Activated naive CD4-positive, alpha-beta T cell treated with anti-CD3 and anti-CD28 coated beads for 36 hours (primary cell): ENCODE results near the gene UGT2B11. TPM values are rescaled to one million over a fixed set of nuclear protein-coding genes. Genes with fewer than 3 reads are reported as not detected.
"Not testable (repeated sequence)": the region's sequence is repeated elsewhere in the genome, so short reads cannot be mapped to it uniquely, and the experiment has no call there.

ENCODE experiments used
- CTCF ChIA-PET: fragments of 350-600 bp; sonication (Branson Sonifier 250); formaldehyde crosslinking; loops from one replicate; lab custom pipeline; 2021; ENCODE audit warnings: antibody characterized with exemption; lab: Charles Lee
- DNase-seq: peaks from one replicate; pipeline ENCODE4 v3.0.0-alpha.2; 2020
- H3K27ac Mint-ChIP-seq: one replicate; pipeline ENCODE4 v1.8.0; 2021; ENCODE audit warnings: mild to moderate bottlenecking, mixed read lengths
- H3K27me3 Mint-ChIP-seq: one replicate; pipeline ENCODE4 v1.8.0; 2021; ENCODE audit warnings: low read depth, mixed read lengths
- H3K36me3 Mint-ChIP-seq: one replicate; pipeline ENCODE4 v1.8.0; 2021; ENCODE audit warnings: low read depth, mixed read lengths
- H3K4me1 Mint-ChIP-seq: one replicate; pipeline ENCODE4 v1.8.0; 2021; ENCODE audit warnings: low read depth, mixed read lengths
- H3K4me3 Mint-ChIP-seq: one replicate; pipeline ENCODE4 v1.8.0; 2021; ENCODE audit warnings: mild to moderate bottlenecking, moderate library complexity, mixed read lengths
- H3K9me3 Mint-ChIP-seq: one replicate; pipeline ENCODE4 v1.8.0; 2021; ENCODE audit warnings: mixed read lengths
- intact Hi-C: fragments of 100-400 bp; cut with micrococcal nuclease; formaldehyde crosslinking; loops from one replicate; pipeline ENCODE4 v1.15.1; 2023
- total RNA-seq, 2 experiments: library from RNA; stranded (reverse); gene quantifications; one replicate each; pipeline ENCODE4 v1.2.3, GENCODE V29; 2021

Gene UGT2B11
- total RNA-seq: not detected

- intact Hi-C loops: no loop called here
- Mint-ChIP-seq H3K36me3 (no peaks in the 10 kb centered on the region), H3K9me3 (no peaks in the 10 kb centered on the region), H3K27ac (no peak within 1 kb of the TSS), H3K27me3 (no peaks in the 10 kb centered on the region), H3K4me1 (no peaks in the 10 kb centered on the region), H3K4me3 (no peak within 1 kb of the TSS)
- CTCF ChIA-PET: no interaction called here
- DNase-seq: no peak
These were observed at the start of gene UGT2B11 for GRCh38 chr4:69214716-69215115. UGT2B11 (minus strand) TSS chr4:69214748; CDS start chr4:69214722, 26 bp downstream.

DNA sequence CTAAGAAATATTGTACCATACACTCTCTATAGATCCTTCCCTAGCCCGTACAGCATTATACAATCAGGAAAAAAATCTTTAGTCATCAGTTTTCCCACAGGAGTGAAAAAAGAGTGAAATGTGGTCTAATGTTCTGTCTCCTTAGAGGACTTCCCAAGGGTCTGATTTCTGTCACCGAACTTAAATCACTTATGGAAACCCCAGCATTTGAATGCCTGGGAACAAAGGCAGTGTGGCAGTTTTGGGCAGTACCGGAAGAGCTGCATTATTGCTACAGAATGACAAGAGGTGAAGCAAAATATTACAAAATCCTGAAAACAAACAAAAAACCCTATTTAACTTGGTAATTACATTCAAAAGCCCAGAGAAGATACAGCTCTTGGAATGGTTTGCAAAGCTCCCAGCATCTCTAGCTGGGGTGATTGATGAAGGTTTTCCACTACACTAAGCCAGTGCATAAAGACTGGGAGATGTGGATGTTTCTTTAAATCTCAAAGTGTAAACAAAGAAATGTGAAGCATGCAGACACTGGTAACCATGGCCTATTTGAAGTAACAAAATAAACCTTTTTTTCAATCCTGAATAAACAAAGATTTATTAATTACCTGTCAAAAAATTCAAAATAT, 38.7 kb upstream of the UGT2B11 start:
- H3K27me3 Mint-ChIP-seq, DNase-seq, H3K9me3 Mint-ChIP-seq, intact Hi-C loops, H3K4me1 Mint-ChIP-seq, CTCF ChIA-PET, H3K36me3 Mint-ChIP-seq, H3K4me3 Mint-ChIP-seq, H3K27ac Mint-ChIP-seq: not testable (repeated sequence)

GRCh38 chr4:69250884-69251283, 36.3 kb upstream of the UGT2B11 start:
- H3K4me1 Mint-ChIP-seq, DNase-seq, H3K27ac Mint-ChIP-seq, H3K27me3 Mint-ChIP-seq, H3K9me3 Mint-ChIP-seq, CTCF ChIA-PET, H3K4me3 Mint-ChIP-seq, intact Hi-C loops, H3K36me3 Mint-ChIP-seq: not testable (repeated sequence)

DNA sequence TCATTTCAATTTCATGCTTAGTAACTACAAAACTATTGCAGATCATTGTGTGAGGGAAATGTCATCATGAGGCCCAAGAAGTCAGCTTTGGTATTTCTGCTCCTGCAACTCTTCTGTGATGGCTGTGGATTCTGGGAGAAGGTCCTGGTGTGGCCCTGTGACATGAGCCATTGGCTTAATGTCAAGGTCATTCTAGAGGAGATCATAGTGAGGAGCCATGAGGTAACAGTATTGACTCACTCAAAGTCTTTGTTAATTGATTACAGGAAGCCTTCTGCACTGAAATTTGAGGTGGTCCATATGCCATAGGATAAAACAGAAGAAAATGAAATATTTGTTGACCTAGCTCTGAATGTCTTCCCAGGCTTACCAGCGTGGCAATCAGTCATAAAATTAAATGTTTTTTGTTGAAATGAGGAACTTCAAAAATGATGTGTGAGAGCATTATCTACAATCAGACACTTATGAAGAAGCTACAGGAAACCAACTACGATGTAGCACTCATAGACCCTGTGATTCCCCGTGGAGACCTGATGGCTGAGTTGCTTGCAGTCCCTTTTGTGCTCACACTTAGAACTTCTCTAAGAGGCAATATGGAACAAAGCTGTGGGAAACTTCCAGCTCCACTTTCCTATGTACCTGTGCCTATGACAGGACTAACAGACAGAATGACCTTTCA, 28.2 kb upstream of the UGT2B11 start:
- CTCF ChIA-PET, H3K4me1 Mint-ChIP-seq, H3K27ac Mint-ChIP-seq, H3K36me3 Mint-ChIP-seq, H3K4me3 Mint-ChIP-seq, H3K27me3 Mint-ChIP-seq, DNase-seq, intact Hi-C loops: not testable (repeated sequence)
- H3K9me3 Mint-ChIP-seq: peaks cover 11% of the 10 kb centered on the region

- H3K4me1 Mint-ChIP-seq, H3K9me3 Mint-ChIP-seq, intact Hi-C loops, H3K27me3 Mint-ChIP-seq, CTCF ChIA-PET, H3K36me3 Mint-ChIP-seq, DNase-seq, H3K27ac Mint-ChIP-seq, H3K4me3 Mint-ChIP-seq: not testable (repeated sequence)
These were observed 27.2 kb upstream of the UGT2B11 start for GRCh38 chr4:69241746-69242145.

DNA sequence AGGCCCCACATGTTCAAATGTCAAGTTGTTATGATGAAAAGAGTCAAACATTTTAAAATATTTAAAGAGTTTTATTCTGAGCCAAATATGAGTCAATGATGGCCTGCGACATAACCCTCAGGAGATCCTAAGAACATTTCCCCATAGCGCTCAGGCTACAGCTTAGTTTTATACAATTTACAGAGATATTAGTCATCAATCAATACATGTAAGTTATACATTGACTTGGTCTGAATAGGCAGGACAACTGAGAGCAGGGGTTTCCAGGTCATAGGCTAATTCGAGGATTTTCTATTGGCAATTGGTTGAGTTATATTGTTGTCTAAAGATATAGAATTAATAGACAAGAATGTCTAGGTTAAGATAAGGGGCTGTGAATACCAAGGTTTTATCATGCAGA, 26.2 kb upstream of the UGT2B11 start:
- H3K36me3 Mint-ChIP-seq, DNase-seq, CTCF ChIA-PET, H3K27me3 Mint-ChIP-seq, intact Hi-C loops, H3K4me1 Mint-ChIP-seq, H3K27ac Mint-ChIP-seq, H3K9me3 Mint-ChIP-seq, H3K4me3 Mint-ChIP-seq: not testable (repeated sequence)

- DNase-seq: no peak
- no peak overlapping the region for H3K4me3 Mint-ChIP-seq
- no peaks in the 10 kb centered on the region for H3K4me1 Mint-ChIP-seq
- no peaks in the 10 kb centered on the region for H3K27me3 Mint-ChIP-seq
- H3K27ac Mint-ChIP-seq: no peak overlapping the region
- H3K9me3 Mint-ChIP-seq: peaks cover 4% of the 10 kb centered on the region
- CTCF ChIA-PET: interaction anchor here (0.6 kb wide), 1 partner anchor 721 kb away, joined by 3 read pairs; no protein-coding TSS in a partner anchor
- intact Hi-C loops: no loop called here
- no peaks in the 10 kb centered on the region for H3K36me3 Mint-ChIP-seq
These were observed 25.1 kb upstream of the UGT2B11 start for GRCh38 chr4:69239557-69240168.

DNA sequence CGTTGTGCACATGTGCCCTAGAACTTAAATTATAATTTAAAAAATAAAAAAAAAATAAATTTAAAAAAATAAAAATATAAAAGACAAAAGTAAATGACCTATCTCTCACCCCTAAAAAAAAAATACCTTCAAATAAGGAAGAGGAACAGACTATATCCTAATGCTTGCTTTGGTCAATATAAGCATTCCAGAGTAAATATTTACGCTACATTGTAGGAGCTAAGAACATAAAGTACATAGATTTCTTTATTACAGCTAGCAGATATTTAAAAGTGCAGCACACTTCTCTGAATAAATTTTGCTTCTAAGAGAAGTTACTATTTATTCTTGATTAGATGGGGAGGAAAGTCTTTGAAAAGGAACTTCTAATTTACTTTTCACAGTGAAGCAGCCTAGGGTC, 24.5 kb upstream of the UGT2B11 start:
- H3K27me3 Mint-ChIP-seq: no peaks in the 10 kb centered on the region
- H3K4me3 Mint-ChIP-seq: no peak overlapping the region
- DNase-seq: no peak
- no peaks in the 10 kb centered on the region for H3K36me3 Mint-ChIP-seq
- no peak overlapping the region for H3K27ac Mint-ChIP-seq
- CTCF ChIA-PET: no interaction called here
- no peaks in the 10 kb centered on the region for H3K4me1 Mint-ChIP-seq
- peaks cover 4% of the 10 kb centered on the region for H3K9me3 Mint-ChIP-seq
- intact Hi-C loops: no loop called here

- no peak for DNase-seq
- no peaks in the 10 kb centered on the region for H3K36me3 Mint-ChIP-seq
- H3K27me3 Mint-ChIP-seq: no peaks in the 10 kb centered on the region
- no peaks in the 10 kb centered on the region for H3K4me1 Mint-ChIP-seq
- H3K27ac Mint-ChIP-seq: no peak overlapping the region
- no peaks in the 10 kb centered on the region for H3K9me3 Mint-ChIP-seq
- no peak overlapping the region for H3K4me3 Mint-ChIP-seq
- CTCF ChIA-PET: no interaction called here
- intact Hi-C loops: loop anchor here (5.0 kb wide), 1 partner anchor 47 kb away; no protein-coding TSS in a partner anchor
These were observed 10.3 kb upstream of the UGT2B11 start for GRCh38 chr4:69224891-69225290.

DNA sequence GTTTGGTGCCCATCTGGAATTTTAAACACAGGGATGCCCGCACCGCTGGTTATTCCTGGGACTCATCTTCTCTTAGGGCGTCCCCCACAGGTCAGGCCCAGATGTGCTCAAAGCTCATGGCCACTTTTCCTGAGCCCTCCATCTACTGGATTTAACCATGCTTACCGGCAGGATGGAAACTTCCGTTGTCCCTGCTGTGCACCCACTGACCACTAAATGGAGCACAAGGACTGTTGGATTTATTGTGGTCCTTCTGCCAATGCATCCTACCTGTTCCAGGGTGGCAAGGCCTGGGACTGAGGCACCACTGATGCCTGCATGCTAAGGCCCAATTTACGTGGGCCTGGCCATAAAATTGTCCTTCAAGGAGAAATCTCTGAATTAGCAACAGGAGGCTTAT, 8.7 kb upstream of the UGT2B11 start:
- CTCF ChIA-PET, H3K4me1 Mint-ChIP-seq, DNase-seq, H3K27ac Mint-ChIP-seq, H3K9me3 Mint-ChIP-seq, H3K4me3 Mint-ChIP-seq, H3K27me3 Mint-ChIP-seq, H3K36me3 Mint-ChIP-seq: not testable (repeated sequence)
- intact Hi-C loops: loop anchor here (5.0 kb wide), 1 partner anchor 49 kb away; no protein-coding TSS in a partner anchor

DNA sequence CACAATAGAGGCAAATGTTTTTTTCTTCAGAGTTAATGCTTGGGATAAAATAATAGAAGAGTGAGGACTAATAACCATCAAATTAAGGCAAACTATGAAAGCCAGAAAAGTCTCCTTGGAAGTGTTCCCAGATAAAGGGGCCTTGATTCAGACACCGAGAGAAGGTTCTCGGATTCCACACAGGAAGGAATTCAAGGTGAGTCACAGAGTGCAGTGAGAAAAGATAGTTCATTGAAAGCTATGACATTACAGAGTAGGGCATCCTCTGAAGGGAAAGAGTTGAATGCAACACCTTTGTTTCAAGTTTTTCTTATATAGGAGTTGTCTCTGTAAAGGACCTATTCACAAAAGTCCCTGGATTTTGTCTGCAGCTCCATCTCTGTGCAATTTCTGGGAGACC, 3.9 kb upstream of the UGT2B11 start:
- H3K4me1 Mint-ChIP-seq, H3K27ac Mint-ChIP-seq, H3K9me3 Mint-ChIP-seq, H3K27me3 Mint-ChIP-seq, H3K36me3 Mint-ChIP-seq, DNase-seq, H3K4me3 Mint-ChIP-seq, intact Hi-C loops, CTCF ChIA-PET: not testable (repeated sequence)

- DNase-seq: no peak
- Mint-ChIP-seq H3K27me3 (no peaks in the 10 kb centered on the region), H3K27ac (no peak overlapping the region), H3K9me3 (no peaks in the 10 kb centered on the region), H3K36me3 (no peaks in the 10 kb centered on the region), H3K4me1 (no peaks in the 10 kb centered on the region), H3K4me3 (no peak overlapping the region)
- intact Hi-C loops: no loop called here
- CTCF ChIA-PET: no interaction called here
These were observed 3.6 kb downstream of the UGT2B11 start for GRCh38 chr4:69210911-69211310.

GRCh38 chr4:69198506-69198905, 16.0 kb downstream of the UGT2B11 start:
- H3K4me1 Mint-ChIP-seq, H3K27ac Mint-ChIP-seq, intact Hi-C loops, H3K36me3 Mint-ChIP-seq, H3K4me3 Mint-ChIP-seq, DNase-seq, H3K27me3 Mint-ChIP-seq, H3K9me3 Mint-ChIP-seq, CTCF ChIA-PET: not testable (repeated sequence)
